Suprapubic skin (tissue), 3 donors: Measurements from ENCODE around the gene GSG1L.

Experiments used
- EP300 ChIP-seq: sonication (generic); formaldehyde crosslinking; IDR thresholded peaks from one replicate; pipeline ENCODE4 v1.6.1; 2017; ENCODE audit warnings: antibody characterized with exemption
- POLR2A ChIP-seq, 2 donors: fragments of 450-650 bp; IDR thresholded peaks; one replicate each; pipeline ENCODE4 v1.6.1; 2017; ENCODE audit warnings: antibody characterized with exemption in 2 of 2, mild to moderate bottlenecking in 2 of 2, moderate library complexity in 2 of 2
- TF ChIP-seq, protein P1 (sequence below), 2 donors: fragments of 200-600 bp in 1 of 2; fragments of 450-650 bp in 1 of 2; sonication (generic) in 1 of 2; IDR thresholded peaks; one replicate each; pipeline ENCODE4 v1.5.1; 2016 to 2019; ENCODE audit warnings: antibody characterized with exemption in 2 of 2, mild to moderate bottlenecking in 1 of 2, moderate library complexity in 1 of 2

- TF ChIP-seq POLR2A (IDR thresholded peaks at IDR 0.05) = no peak
- TF ChIP-seq, protein P1, sequence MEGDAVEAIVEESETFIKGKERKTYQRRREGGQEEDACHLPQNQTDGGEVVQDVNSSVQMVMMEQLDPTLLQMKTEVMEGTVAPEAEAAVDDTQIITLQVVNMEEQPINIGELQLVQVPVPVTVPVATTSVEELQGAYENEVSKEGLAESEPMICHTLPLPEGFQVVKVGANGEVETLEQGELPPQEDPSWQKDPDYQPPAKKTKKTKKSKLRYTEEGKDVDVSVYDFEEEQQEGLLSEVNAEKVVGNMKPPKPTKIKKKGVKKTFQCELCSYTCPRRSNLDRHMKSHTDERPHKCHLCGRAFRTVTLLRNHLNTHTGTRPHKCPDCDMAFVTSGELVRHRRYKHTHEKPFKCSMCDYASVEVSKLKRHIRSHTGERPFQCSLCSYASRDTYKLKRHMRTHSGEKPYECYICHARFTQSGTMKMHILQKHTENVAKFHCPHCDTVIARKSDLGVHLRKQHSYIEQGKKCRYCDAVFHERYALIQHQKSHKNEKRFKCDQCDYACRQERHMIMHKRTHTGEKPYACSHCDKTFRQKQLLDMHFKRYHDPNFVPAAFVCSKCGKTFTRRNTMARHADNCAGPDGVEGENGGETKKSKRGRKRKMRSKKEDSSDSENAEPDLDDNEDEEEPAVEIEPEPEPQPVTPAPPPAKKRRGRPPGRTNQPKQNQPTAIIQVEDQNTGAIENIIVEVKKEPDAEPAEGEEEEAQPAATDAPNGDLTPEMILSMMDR (IDR thresholded peaks at IDR 0.05) = no peak
- no peak for TF ChIP-seq EP300
These were observed 21.9 kb downstream of the GSG1L start for GRCh38 chr16:28041615-28042014.
